GM21529 (cell line): ENCODE results near the gene MCM5.
"Not testable (repeated sequence)": the region's sequence is repeated elsewhere in the genome, so short reads cannot be mapped to it uniquely, and the experiment has no call there.

Experiments used
- ATAC-seq: cut with Tn5 transposase; IDR thresholded peaks from one replicate; pipeline ENCODE4 v1.9.1; 2021; ENCODE audit not compliant: unreplicated experiment

MCM5 gene

DNA sequence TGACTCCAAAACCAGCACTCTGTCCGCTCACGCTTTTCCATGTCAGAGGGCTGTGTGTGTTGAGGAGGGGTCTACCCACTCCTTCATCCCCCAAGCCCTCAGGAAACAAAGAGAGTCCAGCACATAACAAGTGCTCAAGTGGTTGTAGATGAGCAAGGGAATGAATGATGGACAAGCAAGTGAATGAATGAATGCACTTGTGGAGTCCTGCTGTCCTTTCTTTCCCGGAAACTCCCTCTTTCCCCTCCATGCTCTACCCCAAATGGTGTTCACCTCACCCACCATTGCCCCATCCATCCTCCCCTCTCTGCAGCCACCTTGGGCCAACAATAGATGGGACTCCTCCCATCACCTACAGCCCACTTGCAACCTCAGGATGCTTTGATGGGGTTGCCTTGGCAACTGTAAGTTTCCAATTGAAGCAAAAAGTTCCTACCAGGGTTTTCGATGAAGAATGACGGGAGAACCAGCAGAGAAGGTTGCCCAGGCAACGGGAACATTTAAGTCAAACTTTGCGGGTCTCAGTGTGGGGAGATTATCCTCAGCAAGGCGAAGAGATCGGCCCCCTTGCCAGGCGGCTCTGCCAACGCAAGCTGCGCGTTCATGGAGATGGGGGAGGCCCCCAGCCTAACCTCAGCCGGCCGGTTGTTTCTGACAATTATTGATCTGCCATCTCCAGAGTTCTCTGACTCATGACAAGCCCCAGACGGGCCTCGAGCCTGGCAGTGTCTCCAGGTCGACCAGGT, 51.1 kb downstream of the MCM5 start:
- no peak for ATAC-seq

GRCh38 chr22:35451592-35451991, 51.7 kb downstream of the MCM5 start:
- no peak for ATAC-seq

GRCh38 chr22:35452351-35452781, 52.4 kb downstream of the MCM5 start:
- no peak for ATAC-seq

- ATAC-seq = no peak
These were observed 53.1 kb downstream of the MCM5 start for GRCh38 chr22:35452810-35453743.

DNA sequence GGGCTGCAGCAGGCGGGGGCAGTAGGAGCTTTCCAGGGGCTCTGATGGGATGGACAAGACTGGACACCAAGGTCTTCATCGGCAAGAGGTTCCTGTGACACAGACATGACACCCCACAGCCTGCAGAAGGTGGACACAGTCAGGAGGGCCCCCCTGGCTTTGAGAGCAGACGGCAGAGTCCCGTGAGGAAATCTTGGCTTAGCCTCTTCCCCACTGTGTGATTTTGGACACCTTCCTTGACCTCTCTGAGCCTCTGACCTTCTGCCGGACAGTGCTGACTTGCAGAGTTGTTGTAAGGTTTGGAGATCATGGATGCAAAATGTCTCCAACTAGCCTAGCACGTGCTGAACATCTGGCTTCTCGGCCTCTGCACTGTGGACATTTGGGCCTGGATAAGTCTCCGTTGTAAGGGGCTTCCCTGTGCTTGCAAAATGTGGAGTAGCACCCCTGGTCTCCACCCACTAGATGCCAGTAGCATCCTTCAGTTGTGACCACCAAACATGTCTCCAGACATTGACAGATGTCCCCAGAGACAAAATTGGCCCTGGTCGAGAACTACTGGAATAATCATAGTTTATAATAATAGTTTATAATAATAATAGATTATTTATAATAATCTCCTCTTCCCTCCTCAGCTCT, 54.6 kb downstream of the MCM5 start:
- no peak for ATAC-seq

GRCh38 chr22:35455529-35455928, 55.6 kb downstream of the MCM5 start:
- no peak for ATAC-seq

GRCh38 chr22:35456757-35457156, 56.8 kb downstream of the MCM5 start:
- ATAC-seq = no peak

- no peak for ATAC-seq
These were observed 58.0 kb downstream of the MCM5 start for GRCh38 chr22:35457729-35458546.

DNA sequence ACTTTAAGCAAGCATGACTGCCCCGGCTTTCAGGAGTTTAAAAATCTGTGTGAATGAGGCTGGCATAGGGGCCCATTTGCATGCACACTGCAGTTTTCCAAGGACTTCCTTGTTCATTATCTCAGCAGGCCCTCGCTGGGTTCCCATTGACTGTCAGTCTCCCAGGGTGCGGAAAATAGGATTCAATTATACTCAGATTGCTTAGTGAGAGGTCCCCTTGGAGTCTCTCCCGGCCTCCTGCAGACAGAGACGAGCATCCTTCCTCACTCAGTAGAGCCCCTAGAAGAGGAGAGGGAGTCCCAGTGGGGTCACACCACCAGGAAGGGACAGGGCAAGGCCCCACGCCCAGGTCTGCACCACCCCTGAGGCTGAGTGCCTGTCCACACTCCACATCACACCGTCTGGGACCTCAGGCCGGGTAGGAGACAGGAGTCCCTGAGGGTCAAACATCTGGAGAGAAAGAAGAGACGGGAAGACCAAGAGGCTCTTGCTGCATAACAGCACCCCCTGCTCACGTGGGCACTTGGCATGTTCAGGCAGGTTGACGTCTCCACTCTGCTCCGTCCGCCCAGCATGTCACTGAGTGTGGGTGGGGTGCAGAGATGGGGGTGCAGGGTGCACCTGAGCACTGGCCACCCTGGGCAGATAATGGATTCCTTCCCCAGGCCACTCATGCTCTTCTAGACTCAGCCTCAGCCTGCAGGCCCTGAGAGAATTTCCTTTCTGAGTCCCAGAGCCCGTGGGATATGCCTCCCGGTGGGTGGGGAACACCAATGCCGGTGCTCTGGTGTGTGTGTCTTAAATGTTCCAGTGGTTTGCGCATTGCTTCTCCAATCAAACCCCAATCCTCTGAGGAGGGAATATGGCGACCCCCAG, 58.8 kb downstream of the MCM5 start:
- ATAC-seq = no peak

DNA sequence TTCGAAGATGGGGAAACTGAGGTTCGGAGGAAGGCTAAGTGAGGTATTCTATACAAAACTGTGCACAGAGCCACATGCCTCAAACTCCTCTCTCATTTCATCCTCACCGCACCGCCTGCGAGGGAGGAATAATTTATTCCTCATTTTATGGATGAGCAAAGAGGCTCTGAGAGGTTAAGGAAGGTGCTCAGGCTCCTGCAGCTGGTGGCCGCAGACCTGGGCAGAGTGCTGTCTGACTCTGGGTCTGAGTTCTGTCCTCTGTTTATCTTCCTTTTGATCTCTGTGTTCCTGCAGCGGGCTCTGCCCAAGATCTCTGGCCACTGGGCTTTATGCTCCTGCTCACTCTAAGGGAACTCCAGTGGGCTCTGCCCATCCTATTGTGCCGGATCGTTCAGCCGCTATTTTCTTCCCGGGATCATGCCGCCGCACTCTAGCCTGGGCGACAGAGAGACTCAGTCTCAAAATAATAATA, 59.5 kb downstream of the MCM5 start:
- ATAC-seq = no peak

DNA sequence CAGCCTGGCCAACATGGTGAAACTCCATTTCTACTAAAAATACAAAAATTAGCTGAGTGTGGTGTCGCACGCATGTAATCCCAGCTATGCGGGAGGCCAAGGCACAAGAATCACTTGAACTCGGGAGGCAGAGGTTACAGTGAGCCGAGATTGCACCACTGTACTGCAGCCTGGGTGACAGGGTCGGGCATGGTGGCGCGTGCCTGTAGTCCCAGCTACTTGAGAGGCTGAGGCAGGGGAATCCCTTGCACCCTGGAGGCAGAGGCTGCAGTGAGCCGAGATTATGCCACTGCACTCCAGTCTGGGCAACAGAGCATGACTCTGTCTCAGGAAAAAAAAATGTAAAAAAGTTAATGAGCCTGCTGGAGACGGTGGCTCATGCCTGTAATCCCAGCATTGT, 60.0 kb downstream of the MCM5 start:
- ATAC-seq = not testable (repeated sequence)

GRCh38 chr22:35460688-35461087, 60.7 kb downstream of the MCM5 start:
- ATAC-seq = no peak

GRCh38 chr22:35462498-35463230, 62.7 kb downstream of the MCM5 start:
- ATAC-seq = no peak

GRCh38 chr22:35463231-35463933, 63.4 kb downstream of the MCM5 start:
- no peak for ATAC-seq

DNA sequence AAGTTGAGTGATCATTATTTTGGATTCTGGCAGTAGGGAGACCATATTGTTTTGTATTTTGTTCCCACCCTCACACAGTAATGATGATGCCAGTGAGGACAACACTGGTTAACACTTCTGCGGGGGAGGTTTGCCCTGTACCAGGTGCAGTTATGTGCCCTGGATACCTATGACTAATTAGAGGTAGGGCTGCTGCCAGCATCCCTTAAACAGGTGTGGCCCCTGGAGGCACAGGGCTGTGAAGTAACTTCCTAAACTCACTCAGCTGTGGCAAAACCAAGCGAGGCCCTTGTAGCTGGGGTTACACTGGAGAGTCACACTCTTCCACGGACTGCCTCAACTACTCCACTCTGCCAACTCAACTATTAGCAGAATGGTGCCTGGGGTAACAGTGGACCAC, 64.5 kb downstream of the MCM5 start:
- ATAC-seq = no peak

GRCh38 chr22:35465109-35465701, 65.3 kb downstream of the MCM5 start:
- no peak for ATAC-seq

- no peak for ATAC-seq
These were observed 67.9 kb downstream of the MCM5 start for GRCh38 chr22:35467681-35468434.
